Karpas-422 (cell line): ENCODE results near the gene GPRIN3. TPM values are rescaled to one million over a fixed set of nuclear protein-coding genes. Genes with fewer than 3 reads are reported as not detected.

Experiments
- DNase-seq: peaks from one replicate; pipeline ENCODE4 v3.0.0-alpha.2; 2015
- H2AFZ ChIP-seq: fragments of 200-600 bp; sonication (generic); 2 replicates; pipeline ENCODE4 v1.6.1; 2014; ENCODE audit warnings: antibody characterized with exemption, low read length, mixed read lengths
- H3K27ac ChIP-seq: fragments of 200-600 bp; sonication (generic); 2 replicates; pipeline ENCODE4 v1.5.1; 2014; ENCODE audit warnings: mild to moderate bottlenecking, low read length, moderate library complexity
- H3K27me3 ChIP-seq: fragments of 200-600 bp; sonication (generic); 2 replicates; pipeline ENCODE4 v1.6.1; 2014; ENCODE audit warnings: low read length, mixed read lengths
- H3K36me3 ChIP-seq: fragments of 200-600 bp; sonication (generic); 2 replicates; pipeline ENCODE4 v1.6.1; 2014; ENCODE audit warnings: low read length, mixed read lengths; ENCODE audit not compliant: insufficient read depth
- H3K4me1 ChIP-seq: fragments of 200-600 bp; sonication (generic); 2 replicates; pipeline ENCODE4 v1.6.1; 2014; ENCODE audit warnings: mild to moderate bottlenecking, low read length, mixed read lengths
- H3K4me2 ChIP-seq: fragments of 200-600 bp; sonication (generic); 2 replicates; pipeline ENCODE4 v1.6.1; 2014; ENCODE audit warnings: low read length, low read depth, mild to moderate bottlenecking; ENCODE audit not compliant: poor library complexity, severe bottlenecking
- H3K4me3 ChIP-seq: fragments of 200-600 bp; sonication (generic); 2 replicates; pipeline ENCODE4 v1.5.1; 2014; ENCODE audit warnings: mild to moderate bottlenecking, antibody characterized with exemption, low read length, mixed read lengths
- H3K79me2 ChIP-seq: fragments of 200-600 bp; sonication (generic); 2 replicates; pipeline ENCODE4 v1.6.1; 2014; ENCODE audit warnings: mild to moderate bottlenecking, low read length, mixed read lengths
- H3K9ac ChIP-seq: fragments of 200-600 bp; sonication (generic); 2 replicates; pipeline ENCODE4 v1.6.0; 2014; ENCODE audit warnings: low read length
- H3K9me2 ChIP-seq: fragments of 200-600 bp; sonication (generic), shearing (Covaris generic); replicated peaks from 2 replicates; pipeline ENCODE4 v1.6.0; 2014; ENCODE audit warnings: mild to moderate bottlenecking, low read length, moderate library complexity; ENCODE audit not compliant: insufficient read depth
- H3K9me3 ChIP-seq: fragments of 300-700, 200-600 bp; sonication (generic); 2 replicates; pipeline ENCODE4 v1.6.1; 2014; ENCODE audit warnings: low read length, mixed read lengths
- H4K20me1 ChIP-seq: fragments of 200-600 bp; sonication (generic); 2 replicates; pipeline ENCODE4 v1.6.1; 2014; ENCODE audit warnings: mild to moderate bottlenecking, antibody characterized with exemption, low read length, low read depth; ENCODE audit not compliant: insufficient read depth
- total RNA-seq: library from RNA; depleted of rRNA; stranded (reverse); fragments of >200 nt; shearing (Covaris generic); gene quantifications from 2 replicates; pipeline ENCODE4 v1.2.3, GENCODE V29; 2014; ENCODE audit warnings: low replicate concordance

GPRIN3 gene
- total RNA-seq, 1 experiment from 2014 or later, result 0.63 TPM

DNA sequence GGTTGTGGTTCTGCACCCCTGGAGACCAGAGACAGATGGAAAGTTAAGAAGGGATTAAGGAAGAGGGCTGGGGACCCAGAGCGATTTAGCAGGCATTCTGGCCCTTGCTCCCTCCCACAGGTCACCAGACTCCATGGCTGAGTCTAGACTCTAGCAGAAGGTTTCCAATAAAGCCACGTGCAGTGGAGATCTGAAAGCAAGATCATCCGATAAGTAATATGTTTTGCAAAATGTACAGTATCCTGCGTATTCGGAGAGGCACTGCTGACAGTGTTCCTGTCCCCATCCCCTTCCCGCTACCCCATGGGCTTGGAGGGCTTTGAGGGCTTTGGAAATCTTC, 531 bp upstream of the GPRIN3 start:
- peak overlapping the region; percentile 49 for H3K4me2 ChIP-seq
- H3K4me3 ChIP-seq, result no peak overlapping the region
- H3K9me3 ChIP-seq, result no peaks in the 10 kb centered on the region
- H3K4me1 ChIP-seq, result peaks cover 32% of the 10 kb centered on the region
- no peaks in the 10 kb centered on the region for H3K79me2 ChIP-seq
- H3K27me3 ChIP-seq, result no peaks in the 10 kb centered on the region
- no peaks in the 10 kb centered on the region for H4K20me1 ChIP-seq
- no peaks in the 10 kb centered on the region; the same call in 1 of the 2 replicates for H3K9me2 ChIP-seq
- H3K36me3 ChIP-seq, result no peaks in the 10 kb centered on the region
- no peak overlapping the region for H3K9ac ChIP-seq
- DNase-seq, result no peak
- H3K27ac ChIP-seq, result no peak overlapping the region
- H2AFZ ChIP-seq, result no peak overlapping the region

DNA sequence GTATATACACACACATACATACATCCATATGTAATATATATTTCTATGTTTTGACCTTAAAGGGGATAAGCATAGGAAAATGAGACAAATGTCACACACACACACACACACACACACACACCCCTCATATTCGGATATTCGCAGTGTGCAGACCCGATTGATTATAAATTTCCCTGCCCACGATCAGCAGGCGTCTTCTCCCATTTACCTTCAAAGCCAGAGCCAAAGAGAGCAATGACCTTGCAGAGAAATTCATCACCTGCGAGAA, 488 bp downstream of the GPRIN3 start:
- Histone ChIP-seq H3K27ac (no peak overlapping the region), H2AFZ (no peak overlapping the region; the same call in 1 of the 2 replicates), H3K36me3 (no peaks in the 10 kb centered on the region)

DNA sequence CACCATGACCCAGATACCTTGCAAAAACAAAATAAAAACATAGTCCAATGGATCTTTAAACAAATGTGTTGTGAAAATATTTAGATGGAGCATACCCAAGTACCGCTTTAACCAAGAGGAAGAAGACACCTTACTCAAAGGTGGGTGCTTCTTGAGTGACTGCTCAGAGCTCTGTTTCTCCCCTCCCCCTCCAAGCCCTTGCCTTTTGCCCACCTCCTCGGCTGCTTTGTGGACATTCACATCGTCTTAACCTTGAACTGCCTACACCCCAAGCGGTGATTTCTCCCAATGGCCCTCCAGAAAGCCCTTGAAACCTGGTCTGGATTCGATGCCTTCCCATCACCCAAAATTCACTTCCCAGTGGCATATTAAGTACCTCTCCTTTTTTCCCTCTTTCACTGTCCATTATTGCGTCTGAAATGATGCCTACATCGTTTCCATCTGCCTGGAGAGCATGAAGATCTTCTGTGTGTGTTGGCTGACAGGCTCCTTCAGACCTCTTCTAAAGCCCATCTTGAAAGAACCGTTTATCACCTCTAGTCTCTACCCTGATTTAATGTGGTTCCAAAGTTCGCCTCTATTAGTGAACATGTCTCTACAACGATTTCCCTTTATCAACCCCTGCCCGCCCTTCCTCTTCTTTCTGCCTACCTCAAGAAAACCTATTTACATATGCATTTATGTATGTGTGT, 968 bp downstream of the GPRIN3 start:
- H3K9me2 ChIP-seq, result no peaks in the 10 kb centered on the region; the same call in 1 of the 2 replicates
- peaks cover 47% of the 10 kb centered on the region for H3K4me1 ChIP-seq
- H4K20me1 ChIP-seq, result no peaks in the 10 kb centered on the region
- no peak overlapping the region for H3K4me3 ChIP-seq
- H3K27me3 ChIP-seq, result no peaks in the 10 kb centered on the region
- H2AFZ ChIP-seq, result no peak overlapping the region
- H3K4me2 ChIP-seq, result peak overlapping the region; percentile 49
- H3K79me2 ChIP-seq, result no peaks in the 10 kb centered on the region
- no peak for DNase-seq
- no peak overlapping the region for H3K27ac ChIP-seq
- H3K9ac ChIP-seq, result no peak overlapping the region
- H3K9me3 ChIP-seq, result no peaks in the 10 kb centered on the region
- H3K36me3 ChIP-seq, result no peaks in the 10 kb centered on the region

More for the DNA sequence above, 488 bp downstream of the GPRIN3 start:
- no peaks in the 10 kb centered on the region for H3K9me3 ChIP-seq
- H3K4me1 ChIP-seq, result peaks cover 42% of the 10 kb centered on the region
- peak overlapping the region; percentile 55; the same call in 1 of the 2 replicates for H3K4me3 ChIP-seq
- peak overlapping the region; percentile 49 for H3K4me2 ChIP-seq
- H3K79me2 ChIP-seq, result no peaks in the 10 kb centered on the region
- no peak for DNase-seq
- H3K27me3 ChIP-seq, result no peaks in the 10 kb centered on the region
- no peaks in the 10 kb centered on the region; the same call in 1 of the 2 replicates for H3K9me2 ChIP-seq
- H4K20me1 ChIP-seq, result no peaks in the 10 kb centered on the region
- no peak overlapping the region for H3K9ac ChIP-seq

DNA sequence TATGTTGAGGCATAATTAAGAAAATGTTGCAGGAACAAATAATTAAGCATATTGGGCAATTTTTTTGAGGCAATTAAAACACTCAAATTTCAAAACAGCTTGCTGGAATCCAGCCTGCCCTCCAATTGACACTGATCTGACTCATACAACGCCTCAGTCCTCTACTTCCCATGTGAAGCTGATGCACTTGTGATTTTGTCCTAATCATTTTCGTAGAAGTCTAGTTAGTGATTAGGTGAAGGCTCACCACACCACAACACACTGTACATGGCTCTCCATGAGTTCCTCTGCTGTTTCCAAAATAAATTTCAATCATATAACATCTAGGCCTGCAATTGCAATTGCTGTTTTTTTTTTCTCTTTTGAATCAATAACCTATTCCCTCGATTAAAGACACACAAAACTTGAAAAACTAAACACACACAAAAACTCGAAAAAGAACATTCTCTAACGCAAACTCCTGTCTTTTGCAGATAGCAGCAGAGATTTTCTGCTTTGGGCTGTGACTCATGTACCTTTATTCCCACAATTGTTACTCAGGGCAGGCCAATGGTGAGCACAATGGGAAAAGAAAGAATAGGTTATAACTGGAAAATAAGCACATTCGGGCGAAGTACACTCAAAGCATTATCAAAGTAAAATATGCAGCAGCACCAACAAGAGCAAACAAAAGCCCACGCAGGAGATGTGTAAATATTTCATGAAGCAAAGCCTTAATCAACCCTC, 1.7 kb downstream of the GPRIN3 start:
- H3K4me3 ChIP-seq, result no peak overlapping the region
- H4K20me1 ChIP-seq, result no peaks in the 10 kb centered on the region
- H3K27me3 ChIP-seq, result no peaks in the 10 kb centered on the region
- peaks cover 54% of the 10 kb centered on the region for H3K4me1 ChIP-seq
- H3K9ac ChIP-seq, result no peak overlapping the region
- no peak for DNase-seq
- H3K79me2 ChIP-seq, result no peaks in the 10 kb centered on the region
- no peaks in the 10 kb centered on the region for H3K36me3 ChIP-seq
- no peak overlapping the region for H3K27ac ChIP-seq
- no peak overlapping the region for H3K4me2 ChIP-seq
- H2AFZ ChIP-seq, result no peak overlapping the region
- no peaks in the 10 kb centered on the region; the same call in 1 of the 2 replicates for H3K9me2 ChIP-seq
- H3K9me3 ChIP-seq, result no peaks in the 10 kb centered on the region

DNA sequence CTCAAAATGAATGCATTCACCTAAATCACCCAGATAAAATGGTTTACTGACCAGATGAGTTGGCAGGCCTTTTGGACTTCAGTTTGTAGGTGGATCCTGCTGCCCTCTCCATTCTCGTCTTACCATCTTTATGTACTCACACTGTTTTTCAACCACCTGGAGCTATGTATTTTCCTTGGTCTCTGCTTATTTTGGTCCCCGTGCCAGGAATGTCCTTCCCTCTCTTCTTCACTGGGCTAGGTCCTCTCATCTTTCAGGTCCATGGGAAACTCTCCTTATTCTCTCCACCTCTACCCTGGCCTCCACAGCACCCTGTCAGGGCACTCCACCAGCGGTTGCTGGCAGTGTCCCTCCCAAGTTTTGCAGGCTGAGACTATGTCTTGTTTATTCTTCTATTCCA, 2.6 kb downstream of the GPRIN3 start:
- Histone ChIP-seq H3K9me2 (no peaks in the 10 kb centered on the region; the same call in 1 of the 2 replicates), H3K9ac (no peak overlapping the region), H3K36me3 (no peaks in the 10 kb centered on the region), H2AFZ (0 out of 2 replicates have a peak overlapping the region, but pooled peaks have one; percentile 28), H3K4me1 (peaks cover 63% of the 10 kb centered on the region), H3K4me2 (no peak overlapping the region), H3K9me3 (no peaks in the 10 kb centered on the region), H3K4me3 (no peak overlapping the region), H3K79me2 (no peaks in the 10 kb centered on the region), H3K27ac (no peak overlapping the region), H4K20me1 (no peaks in the 10 kb centered on the region), H3K27me3 (no peaks in the 10 kb centered on the region)
- DNase-seq, result no peak

DNA sequence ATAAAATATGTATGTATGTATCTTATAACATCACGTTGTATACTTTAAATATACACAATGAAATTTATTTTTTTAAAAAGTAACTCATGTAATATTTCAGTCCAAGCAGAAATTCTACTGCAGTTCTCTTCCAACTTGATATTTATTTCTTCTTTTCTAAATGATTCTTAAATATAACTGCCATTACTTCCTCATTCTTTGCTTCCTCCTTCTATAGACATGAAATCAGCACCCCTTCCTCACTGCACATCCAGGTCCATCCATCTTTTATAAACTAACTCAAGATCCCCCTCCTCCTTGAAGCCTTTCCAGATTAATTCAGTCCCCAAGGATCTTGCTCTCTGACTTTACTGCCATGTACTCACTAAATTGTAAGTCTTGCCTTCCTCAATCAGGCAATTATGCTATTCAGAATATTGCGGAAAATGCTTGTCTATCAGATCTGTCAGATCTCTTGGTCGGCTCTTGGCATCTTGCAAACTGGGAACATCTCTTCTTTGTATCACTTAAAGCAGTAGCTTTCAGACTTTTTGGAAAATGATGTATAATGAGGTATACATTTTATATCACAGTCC, 3.7 kb downstream of the GPRIN3 start:
- Histone ChIP-seq H3K4me1 (peaks cover 74% of the 10 kb centered on the region), H3K79me2 (no peaks in the 10 kb centered on the region), H3K27ac (peak overlapping the region; percentile 30; the same call in 1 of the 2 replicates), H3K4me3 (no peak overlapping the region), H3K4me2 (peak overlapping the region; percentile 45), H4K20me1 (no peaks in the 10 kb centered on the region), H3K36me3 (no peaks in the 10 kb centered on the region), H2AFZ (peak overlapping the region; percentile 37; the same call in 1 of the 2 replicates), H3K9me2 (no peaks in the 10 kb centered on the region; the same call in 1 of the 2 replicates), H3K9ac (no peak overlapping the region), H3K27me3 (no peaks in the 10 kb centered on the region), H3K9me3 (no peaks in the 10 kb centered on the region)
- peak; percentile 56 for DNase-seq

DNA sequence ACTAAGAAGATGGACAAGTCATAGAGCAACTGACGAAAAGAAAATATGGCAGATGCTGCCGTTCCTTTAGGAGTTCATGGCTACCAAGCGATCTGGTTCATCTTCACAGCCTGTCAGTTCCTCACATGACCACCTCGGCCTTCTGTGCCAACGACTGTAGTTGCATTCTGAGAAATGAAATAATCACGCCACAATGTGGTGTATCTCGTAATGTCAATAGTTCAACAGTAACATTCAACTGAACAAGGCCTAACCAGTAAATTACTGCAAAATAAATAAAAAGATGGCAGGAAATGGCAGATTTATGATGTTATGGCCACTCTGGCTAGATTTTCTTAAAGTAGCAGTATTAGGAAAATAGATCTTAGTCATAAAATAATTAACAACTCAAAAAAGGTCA, 4.4 kb downstream of the GPRIN3 start:
- Histone ChIP-seq H3K27me3 (no peaks in the 10 kb centered on the region), H3K4me1 (peaks cover 81% of the 10 kb centered on the region), H2AFZ (no peak overlapping the region), H3K4me3 (no peak overlapping the region), H3K36me3 (no peaks in the 10 kb centered on the region), H3K9ac (no peak overlapping the region), H3K9me3 (no peaks in the 10 kb centered on the region), H3K79me2 (no peaks in the 10 kb centered on the region), H3K9me2 (no peaks in the 10 kb centered on the region; the same call in 1 of the 2 replicates), H3K27ac (peak overlapping the region; percentile 14; the same call in 1 of the 2 replicates), H4K20me1 (no peaks in the 10 kb centered on the region), H3K4me2 (no peak overlapping the region)
- DNase-seq, result no peak

DNA sequence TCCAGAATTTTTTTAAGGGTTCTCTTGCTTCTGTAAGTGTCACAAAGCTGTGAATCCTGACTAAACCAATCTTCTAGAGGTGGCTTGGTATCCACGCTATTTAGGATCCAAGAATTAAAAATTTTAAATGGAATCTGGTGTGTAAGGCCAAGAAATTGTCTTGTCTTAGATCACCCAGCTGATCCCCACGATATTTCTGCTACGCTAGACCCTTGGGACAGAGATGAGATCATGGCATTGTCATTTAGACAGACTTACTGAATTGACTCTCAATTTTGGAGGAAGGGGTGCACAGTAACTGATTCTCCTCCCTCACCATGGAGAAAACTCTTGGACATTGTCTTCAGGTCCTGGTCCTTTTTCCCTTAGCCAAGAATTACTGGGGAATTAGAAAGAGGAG, 5.7 kb downstream of the GPRIN3 start:
- H3K79me2 ChIP-seq, result no peaks in the 10 kb centered on the region
- H3K9ac ChIP-seq, result peak overlapping the region; percentile 34
- no peak overlapping the region for H2AFZ ChIP-seq
- no peaks in the 10 kb centered on the region for H3K9me3 ChIP-seq
- H3K4me3 ChIP-seq, result peak overlapping the region; percentile 29
- no peaks in the 10 kb centered on the region for H3K27me3 ChIP-seq
- peaks cover 87% of the 10 kb centered on the region for H3K4me1 ChIP-seq
- no peaks in the 10 kb centered on the region; the same call in 1 of the 2 replicates for H3K9me2 ChIP-seq
- H3K4me2 ChIP-seq, result peak overlapping the region; percentile 63
- H3K36me3 ChIP-seq, result no peaks in the 10 kb centered on the region
- DNase-seq, result peak; percentile 77
- H3K27ac ChIP-seq, result peak overlapping the region; percentile 85
- H4K20me1 ChIP-seq, result no peaks in the 10 kb centered on the region
